Keratinocyte (primary cell): ENCODE results near the gene DARS2. TPM values are rescaled to one million over a fixed set of nuclear protein-coding genes. Genes with fewer than 3 reads are reported as not detected.
A peak's percentile ranks its signal among the peaks of the same experiment; 100 is the strongest.

Source experiments
- DNase-seq: peaks from one replicate; pipeline ENCODE4 v3.0.0-alpha.2; 2011; ENCODE audit warnings: low read depth, missing footprints, low spot score
- FAIRE-seq: peaks from 2 replicates; lab custom pipeline; 2011; peaks lifted over from hg19 to GRCh38; lab: Jason Lieb, UNC
- H2AFZ ChIP-seq: 2 replicates; pipeline ENCODE4 v1.6.0; 2012; ENCODE audit warnings: low read length, control low read depth, inconsistent platforms; ENCODE audit not compliant: control insufficient read depth
- H3K27ac ChIP-seq: 2 replicates; pipeline ENCODE4 v1.5.1; 2011; ENCODE audit warnings: low read length; ENCODE audit not compliant: control insufficient read depth, insufficient read depth
- H3K27me3 ChIP-seq: 3 replicates; pipeline ENCODE4 v1.6.0; 2011; ENCODE audit warnings: low read length; ENCODE audit not compliant: control insufficient read depth, insufficient read depth; ENCODE audit errors: extremely low read depth
- H3K36me3 ChIP-seq, 2 experiments: 2 replicates in 1 of 2; 3 replicates in 1 of 2; pipeline ENCODE4 v1.5.1; 2011; ENCODE audit warnings: low read length in 2 of 2, mild to moderate bottlenecking in 1 of 2; ENCODE audit not compliant: control insufficient read depth in 2 of 2, insufficient read depth in 2 of 2; ENCODE audit errors: extremely low read depth in 1 of 2
- H3K4me1 ChIP-seq: 3 replicates; pipeline ENCODE4 v1.5.1; 2011; ENCODE audit warnings: low read length; ENCODE audit not compliant: control insufficient read depth, insufficient read depth; ENCODE audit errors: extremely low read depth
- H3K4me2 ChIP-seq: 3 replicates; pipeline ENCODE4 v1.6.0; 2011; ENCODE audit warnings: low read depth, low read length; ENCODE audit not compliant: control insufficient read depth, insufficient read depth; ENCODE audit errors: extremely low read depth
- H3K4me3 ChIP-seq, 3 experiments: fragments of 200-600 bp in 1 of 3; sonication (generic) in 1 of 3; 2 replicates in 2 of 3; 3 replicates in 1 of 3; pipeline ENCODE4 v1.5.1; 2011 to 2016; ENCODE audit warnings: low read length in 3 of 3, mild to moderate bottlenecking in 3 of 3, control low read depth in 2 of 3, inconsistent platforms in 1 of 3, low read depth in 1 of 3, mixed read lengths in 1 of 3, mixed run types in 1 of 3, moderate library complexity in 1 of 3; ENCODE audit not compliant: control insufficient read depth in 2 of 3, insufficient read depth in 2 of 3; ENCODE audit errors: extremely low read depth in 1 of 3
- H3K79me2 ChIP-seq: 2 replicates; pipeline ENCODE4 v1.6.0; 2012; ENCODE audit warnings: low read length; ENCODE audit not compliant: control insufficient read depth, insufficient read depth
- H3K9ac ChIP-seq: 3 replicates; pipeline ENCODE4 v1.6.0; 2011; ENCODE audit warnings: low read length; ENCODE audit not compliant: control insufficient read depth, insufficient read depth; ENCODE audit errors: extremely low read depth
- H3K9me1 ChIP-seq: 3 replicates; pipeline ENCODE4 v1.6.0; 2011; ENCODE audit warnings: low read length; ENCODE audit not compliant: control insufficient read depth, insufficient read depth; ENCODE audit errors: extremely low read depth
- H3K9me3 ChIP-seq: 2 replicates; pipeline ENCODE4 v1.5.1; 2012; ENCODE audit warnings: low read depth, low read length; ENCODE audit not compliant: control insufficient read depth
- H4K20me1 ChIP-seq: 3 replicates; pipeline ENCODE4 v1.6.0; 2011; ENCODE audit warnings: low read length; ENCODE audit not compliant: control insufficient read depth, insufficient read depth; ENCODE audit errors: extremely low read depth
- CTCF ChIP-seq, 3 experiments: IDR thresholded peaks in 1 of 3; conservative IDR thresholded peaks in 1 of 3; optimal IDR thresholded peaks in 1 of 3; 2 replicates in 2 of 3; 3 replicates in 1 of 3; pipeline versions ENCODE3 to v1.5.1; 2011; ENCODE audit warnings: low read length in 3 of 3, mild to moderate bottlenecking in 3 of 3, moderate library complexity in 2 of 3, control low read depth in 1 of 3, inconsistent platforms in 1 of 3; ENCODE audit not compliant: insufficient read depth in 2 of 3; ENCODE audit errors: extremely low read depth in 1 of 3
- EZH2 ChIP-seq: IDR thresholded peaks from one replicate; pipeline ENCODE4 v1.6.1; 2012; ENCODE audit warnings: inconsistent platforms, mild to moderate bottlenecking, low read length, moderate library complexity
- dilution Hi-C: fragments of 300-500 bp; cut with MboI; formaldehyde crosslinking; loops from one replicate; pipeline ENCODE4 v1.7.0; 2020; ENCODE audit warnings: low sequenced_read_pairs; ENCODE audit not compliant: extremely low pct_ligation_motif_present
- polyA plus RNA-seq, 5 experiments: library from polyadenylated mRNA; depleted of rRNA in 3 of 5; stranded (reverse) in 3 of 5; stranded (forward) in 1 of 5; unstranded in 1 of 5; fragments of >200 nt; gene quantifications; 1 replicate in 1 of 5; 2 replicates in 3 of 5; 3 replicates in 1 of 5; pipeline versions ENCODE4 v1.2.1 to v1.2.3, GENCODE V29; 2011 to 2012; ENCODE audit warnings: missing spikeins in 2 of 5, low read depth in 1 of 5, low replicate concordance in 1 of 5

The DARS2 gene
- polyA plus RNA-seq, 1 donor (not counting 4 experiments of a cell fraction or from before 2014, with no cell fraction given) = 36.4 TPM

- H3K9me1 ChIP-seq = no peaks in the 10 kb centered on the region
- peak within 1 kb of the TSS; percentile 87 to 100 (median 96) for H3K4me3 ChIP-seq
- peaks cover 32% of the 10 kb centered on the region for H3K4me1 ChIP-seq
- dilution Hi-C loops = no loop called here
- no peaks in the 10 kb centered on the region for H3K27me3 ChIP-seq
- H4K20me1 ChIP-seq = peaks cover 32% of the 10 kb centered on the region
- no peak for DNase-seq
- peak within 1 kb of the TSS; percentile 97 for H2AFZ ChIP-seq
- peaks cover 38% of the 10 kb centered on the region for H3K79me2 ChIP-seq
- H3K9me3 ChIP-seq = no peaks in the 10 kb centered on the region
- H3K9ac ChIP-seq = peak within 1 kb of the TSS; percentile 99
- FAIRE-seq = no peak
- peaks cover 14 to 40% of the 10 kb centered on the region in 2 experiments for H3K36me3 ChIP-seq
- H3K4me2 ChIP-seq = peak within 1 kb of the TSS; percentile 95
- TF ChIP-seq CTCF (optimal IDR thresholded peaks at IDR 0.05 in 1 of 3, IDR thresholded peaks at IDR 0.05 in 1 of 3, conservative IDR thresholded peaks at IDR 0.05 in 1 of 3; ENCODE audit: extremely low read depth in 1 of 3, insufficient read depth in 2 of 3, low read length in 3 of 3) (peak in 1 of 3 experiments; percentile 21), EZH2 (no peak)
- H3K27ac ChIP-seq = peak within 1 kb of the TSS; percentile 93
Observed at GRCh38 chr1:173868266-173869020, 44.0 kb downstream of the DARS2 start, which contains the start of gene ZBTB37. TSS of gene ZBTB37 (plus strand) at chr1:173868380. CDS start at chr1:173870226, 1,846 bp downstream.

- H2AFZ ChIP-seq = peak overlapping the region; percentile 97
- H3K4me2 ChIP-seq = peak overlapping the region; percentile 95
- H3K79me2 ChIP-seq = peaks cover 38% of the 10 kb centered on the region
- no peaks in the 10 kb centered on the region for H3K9me3 ChIP-seq
- DNase-seq (no peak), FAIRE-seq (no peak)
- dilution Hi-C loops = no loop called here
- no peaks in the 10 kb centered on the region for H3K9me1 ChIP-seq
- H4K20me1 ChIP-seq = peaks cover 29% of the 10 kb centered on the region
- H3K36me3 ChIP-seq = peaks cover 14 to 38% of the 10 kb centered on the region in 2 experiments
- H3K9ac ChIP-seq = peak overlapping the region; percentile 99
- H3K27me3 ChIP-seq = no peaks in the 10 kb centered on the region
- H3K27ac ChIP-seq = peak overlapping the region; percentile 93
- peaks cover 32% of the 10 kb centered on the region for H3K4me1 ChIP-seq
- peak overlapping the region; percentile 87 to 100 (median 94) for H3K4me3 ChIP-seq
- TF ChIP-seq EZH2 (no peak), CTCF (optimal IDR thresholded peaks at IDR 0.05 in 1 of 3, IDR thresholded peaks at IDR 0.05 in 1 of 3, conservative IDR thresholded peaks at IDR 0.05 in 1 of 3; ENCODE audit: extremely low read depth in 1 of 3, insufficient read depth in 2 of 3, low read length in 3 of 3) (no peak)
Observed at GRCh38 chr1:173869021-173869359, 44.5 kb downstream of the DARS2 start.
